DOHH2 (cell line): ENCODE results near the gene UGT1A5.

Experiments used
- H3F3A ChIP-seq: fragments of 200-600 bp; sonication (generic), shearing (Covaris generic); 2 replicates; pipeline ENCODE4 v1.6.0; 2016; ENCODE audit warnings: antibody characterized with exemption, mild to moderate bottlenecking; ENCODE audit not compliant: control insufficient read depth, insufficient read depth
- H3K27ac ChIP-seq: fragments of 200-600 bp; sonication (generic); 2 replicates; pipeline ENCODE4 v1.5.1; 2014; ENCODE audit warnings: low read depth, mild to moderate bottlenecking, low read length, moderate library complexity
- H3K27me3 ChIP-seq: fragments of 200-600 bp; sonication (generic); 2 replicates; pipeline ENCODE4 v1.6.1; 2014; ENCODE audit warnings: mild to moderate bottlenecking, low read length, mixed read lengths; ENCODE audit not compliant: control insufficient read depth
- H3K36me3 ChIP-seq: fragments of 200-600 bp; sonication (generic); 2 replicates; pipeline ENCODE4 v1.6.1; 2014; ENCODE audit warnings: mild to moderate bottlenecking, low read length, moderate library complexity, mixed read lengths; ENCODE audit not compliant: control insufficient read depth
- H3K4me1 ChIP-seq: fragments of 200-600 bp; sonication (generic); 2 replicates; pipeline ENCODE4 v1.6.1; 2014; ENCODE audit warnings: mild to moderate bottlenecking, low read length, mixed read lengths; ENCODE audit not compliant: control insufficient read depth
- H3K4me2 ChIP-seq: fragments of 200-600 bp; sonication (generic); 2 replicates; pipeline ENCODE4 v1.6.0; 2014; ENCODE audit warnings: mild to moderate bottlenecking, low read length, moderate library complexity
- H3K4me3 ChIP-seq: fragments of 200-600 bp; sonication (generic); 2 replicates; pipeline ENCODE4 v1.5.1; 2014; ENCODE audit warnings: mild to moderate bottlenecking, low read length, mixed read lengths
- H3K79me2 ChIP-seq: fragments of 200-600 bp; sonication (generic); 2 replicates; pipeline ENCODE4 v1.6.1; 2014; ENCODE audit warnings: mild to moderate bottlenecking, low read length, mixed read lengths; ENCODE audit not compliant: control insufficient read depth
- H3K9me2 ChIP-seq: fragments of 200-600 bp; sonication (generic); replicated peaks from 2 replicates; pipeline ENCODE4 v1.6.1; 2014; ENCODE audit warnings: mild to moderate bottlenecking, low read length, mixed read lengths; ENCODE audit not compliant: control insufficient read depth
- H3K9me3 ChIP-seq: fragments of 200-600 bp; sonication (generic); 2 replicates; pipeline ENCODE4 v1.6.1; 2014; ENCODE audit warnings: antibody characterized with exemption, low read length, mixed read lengths; ENCODE audit not compliant: control insufficient read depth, insufficient read depth
- H4K20me1 ChIP-seq: fragments of 200-600 bp; sonication (generic); 2 replicates; pipeline ENCODE4 v1.6.0; 2014; ENCODE audit warnings: low read depth, mild to moderate bottlenecking, antibody characterized with exemption, low read length, moderate library complexity; ENCODE audit not compliant: control insufficient read depth, insufficient read depth
- CTCF ChIP-seq: fragments of 200-600 bp; sonication (generic); IDR thresholded peaks from one replicate; pipeline ENCODE4 v1.5.1; 2014; ENCODE audit warnings: antibody characterized with exemption, mild to moderate bottlenecking, low read depth, low read length; ENCODE audit not compliant: poor library complexity, severe bottlenecking
- EZH2phosphoT487 ChIP-seq: fragments of 200-600 bp; sonication (generic); IDR thresholded peaks from 2 replicates; pipeline ENCODE4 v1.6.1; 2017; ENCODE audit warnings: borderline replicate concordance, mild to moderate bottlenecking, antibody characterized with exemption, low read length, moderate library complexity, mixed read lengths

UGT1A5 gene

GRCh38 chr2:233791151-233791882 lies 78.6 kb downstream of the UGT1A5 start:
- Histone ChIP-seq H3F3A (no peaks in the 10 kb centered on the region), H3K27me3 (no peaks in the 10 kb centered on the region), H3K27ac (no peak overlapping the region)

GRCh38 chr2:233791883-233792329 lies 79.2 kb downstream of the UGT1A5 start:
- H3K4me1 ChIP-seq, result peaks cover 5% of the 10 kb centered on the region; the same call in 1 of the 2 replicates
- no peaks in the 10 kb centered on the region for H3F3A ChIP-seq
- TF ChIP-seq CTCF (no peak), EZH2phosphoT487 (no peak)
- H4K20me1 ChIP-seq, result no peaks in the 10 kb centered on the region
- no peaks in the 10 kb centered on the region for H3K9me2 ChIP-seq
- no peaks in the 10 kb centered on the region for H3K79me2 ChIP-seq
- no peaks in the 10 kb centered on the region for H3K9me3 ChIP-seq
- no peaks in the 10 kb centered on the region for H3K36me3 ChIP-seq
- H3K27ac ChIP-seq, result no peak overlapping the region
- H3K4me2 ChIP-seq, result no peak overlapping the region
- no peaks in the 10 kb centered on the region for H3K27me3 ChIP-seq
- no peak overlapping the region for H3K4me3 ChIP-seq

More at GRCh38 chr2:233791151-233791882, 78.6 kb downstream of the UGT1A5 start:
- Histone ChIP-seq H3K4me2 (no peak overlapping the region), H3K36me3 (no peaks in the 10 kb centered on the region), H3K4me1 (peaks cover 5% of the 10 kb centered on the region; the same call in 1 of the 2 replicates), H3K4me3 (no peak overlapping the region), H3K9me3 (no peaks in the 10 kb centered on the region), H3K9me2 (no peaks in the 10 kb centered on the region), H3K79me2 (no peaks in the 10 kb centered on the region), H4K20me1 (no peaks in the 10 kb centered on the region)
- TF ChIP-seq EZH2phosphoT487 (no peak), CTCF (no peak)

GRCh38 chr2:233792720-233793119 lies 80.0 kb downstream of the UGT1A5 start:
- no peaks in the 10 kb centered on the region for H3K9me2 ChIP-seq
- peaks cover 5% of the 10 kb centered on the region; the same call in 1 of the 2 replicates for H3K4me1 ChIP-seq
- H3K4me3 ChIP-seq, result no peak overlapping the region
- H3K79me2 ChIP-seq, result no peaks in the 10 kb centered on the region
- no peak overlapping the region for H3K27ac ChIP-seq
- no peaks in the 10 kb centered on the region for H3K9me3 ChIP-seq
- TF ChIP-seq CTCF (no peak), EZH2phosphoT487 (no peak)
- H3F3A ChIP-seq, result no peaks in the 10 kb centered on the region
- H3K27me3 ChIP-seq, result no peaks in the 10 kb centered on the region
- no peaks in the 10 kb centered on the region for H4K20me1 ChIP-seq
- no peaks in the 10 kb centered on the region for H3K36me3 ChIP-seq
- H3K4me2 ChIP-seq, result no peak overlapping the region
